Osteoblast (primary cell): ENCODE results near the gene DSCAML1. TPM values are rescaled to one million over a fixed set of nuclear protein-coding genes. Genes with fewer than 3 reads are reported as not detected.

Source experiments
- DNase-seq: peaks from one replicate; pipeline ENCODE4 v3.0.0; 2011; ENCODE audit warnings: low spot score, mixed read lengths; ENCODE audit not compliant: insufficient read length; ENCODE audit errors: missing footprints
- H2AFZ ChIP-seq: 2 replicates; pipeline ENCODE4 v1.6.0; 2011; ENCODE audit warnings: mild to moderate bottlenecking, low read length
- H3K27ac ChIP-seq: 2 replicates; pipeline ENCODE4 v1.5.1; 2011; ENCODE audit warnings: mild to moderate bottlenecking, low read depth, low read length, moderate library complexity
- H3K27me3 ChIP-seq: 2 replicates; pipeline ENCODE4 v1.6.0; 2012; ENCODE audit warnings: mild to moderate bottlenecking, control low read depth, inconsistent platforms, low read length, moderate library complexity; ENCODE audit not compliant: insufficient read depth
- H3K36me3 ChIP-seq: 2 replicates; pipeline ENCODE4 v1.5.1; 2011; ENCODE audit warnings: mild to moderate bottlenecking, low read length, control low read depth, moderate library complexity; ENCODE audit not compliant: insufficient read depth
- H3K4me1 ChIP-seq: 2 replicates; pipeline ENCODE4 v1.5.1; 2011; ENCODE audit warnings: mild to moderate bottlenecking, low read length, control low read depth, moderate library complexity; ENCODE audit not compliant: insufficient read depth
- H3K4me2 ChIP-seq: 2 replicates; pipeline ENCODE4 v1.6.0; 2011; ENCODE audit warnings: mild to moderate bottlenecking, low read length; ENCODE audit not compliant: insufficient read depth
- H3K4me3 ChIP-seq: fragments of 200-600 bp; sonication (generic); 3 replicates; pipeline ENCODE4 v1.5.1; 2012; ENCODE audit warnings: mild to moderate bottlenecking, low read length, inconsistent platforms; ENCODE audit not compliant: insufficient read depth
- H3K79me2 ChIP-seq: 2 replicates; pipeline ENCODE4 v1.6.0; 2012; ENCODE audit warnings: mild to moderate bottlenecking, low read length, control low read depth, inconsistent platforms; ENCODE audit not compliant: insufficient read depth
- H3K9me3 ChIP-seq: 2 replicates; pipeline ENCODE4 v1.5.1; 2011; ENCODE audit warnings: low read depth, low read length, control low read depth
- H4K20me1 ChIP-seq: 2 replicates; pipeline ENCODE4 v1.6.0; 2012; ENCODE audit warnings: mild to moderate bottlenecking, low read length, control low read depth; ENCODE audit not compliant: insufficient read depth
- CTCF ChIP-seq: IDR thresholded peaks from 2 replicates; pipeline ENCODE4 v1.5.1; 2011; ENCODE audit warnings: mild to moderate bottlenecking, low read depth, low read length, moderate library complexity; ENCODE audit errors: extremely low read depth
- total RNA-seq: library from RNA; depleted of rRNA; stranded (reverse); fragments of >200 nt; gene quantifications from 2 replicates; pipeline ENCODE4 v1.2.3, GENCODE V29; 2012

Gene DSCAML1
- total RNA-seq, 1 donor, result not detected

- peaks cover 10% of the 10 kb centered on the region for H3K4me1 ChIP-seq
- no peak for TF ChIP-seq CTCF
- peaks cover 13% of the 10 kb centered on the region for H4K20me1 ChIP-seq
These were observed 415.3 kb downstream of the DSCAML1 start for GRCh38 chr11:117381481-117382387.

GRCh38 chr11:117380676-117381075 lies 416.3 kb downstream of the DSCAML1 start:
- Histone ChIP-seq H3K36me3 (peaks cover 53% of the 10 kb centered on the region), H3K27ac (no peak overlapping the region), H3K4me2 (no peak overlapping the region), H2AFZ (no peak overlapping the region), H3K4me1 (peaks cover 10% of the 10 kb centered on the region), H3K4me3 (no peak overlapping the region), H3K79me2 (no peaks in the 10 kb centered on the region), H4K20me1 (peaks cover 14% of the 10 kb centered on the region), H3K9me3 (no peaks in the 10 kb centered on the region), H3K27me3 (no peaks in the 10 kb centered on the region)
- peak; percentile 41 for DNase-seq
- no peak for TF ChIP-seq CTCF

More at GRCh38 chr11:117381481-117382387, 415.3 kb downstream of the DSCAML1 start:
- no peaks in the 10 kb centered on the region for H3K27me3 ChIP-seq
- no peak overlapping the region for H2AFZ ChIP-seq
- no peaks in the 10 kb centered on the region for H3K9me3 ChIP-seq
- DNase-seq, result peak; percentile 61
- peaks cover 44% of the 10 kb centered on the region for H3K36me3 ChIP-seq
- no peak overlapping the region for H3K27ac ChIP-seq
- no peaks in the 10 kb centered on the region for H3K79me2 ChIP-seq
- no peak overlapping the region for H3K4me3 ChIP-seq
- H3K4me2 ChIP-seq, result no peak overlapping the region

- peak; percentile 67 for DNase-seq
- Histone ChIP-seq H3K36me3 (peaks cover 56% of the 10 kb centered on the region), H3K27ac (no peak overlapping the region), H3K79me2 (no peaks in the 10 kb centered on the region), H3K27me3 (no peaks in the 10 kb centered on the region), H4K20me1 (peaks cover 9% of the 10 kb centered on the region), H3K4me1 (peaks cover 8% of the 10 kb centered on the region), H3K9me3 (no peaks in the 10 kb centered on the region), H2AFZ (no peak overlapping the region), H3K4me2 (no peak overlapping the region), H3K4me3 (no peak overlapping the region)
- no peak for TF ChIP-seq CTCF
These were observed 417.8 kb downstream of the DSCAML1 start for GRCh38 chr11:117378976-117379865.

Other genes starting within 250 kb of the DSCAML1 start
- gene FXYD2, start 27.5 kb upstream of the DSCAML1 start, total RNA-seq, result not detected in 2 replicates
- gene FXYD6, start 79.4 kb upstream of the DSCAML1 start, total RNA-seq, result not detected in 2 replicates
- not detected in 2 replicates for gene TMPRSS13, start 132.2 kb upstream of the DSCAML1 start, total RNA-seq
- 1.1 TPM in 1 of 2 replicates, not detected in the other for gene IL10RA, start 189.2 kb upstream of the DSCAML1 start, total RNA-seq